Ureter (tissue), 1 donor: ENCODE measurements around the gene GAS2L2. TPM values are rescaled to one million over a fixed set of nuclear protein-coding genes. Genes with fewer than 3 reads are reported as not detected.

Source experiments
- DNase-seq: peaks from one replicate; pipeline ENCODE4 v3.0.0-alpha.2; 2020; ENCODE audit warnings: low spot score
- total RNA-seq: library from RNA; stranded (reverse); gene quantifications from one replicate; pipeline ENCODE4 v1.2.4, GENCODE V29; 2023
- donor health status: DM: yes; HTN: yes; CAD: no.

GAS2L2 gene
- total RNA-seq, 1 donor from 2014 or later = not detected

- DNase-seq = no peak
These were observed 57.4 kb downstream of the GAS2L2 start for GRCh38 chr17:35695613-35696012.

GRCh38 chr17:35694906-35695305 is 58.1 kb downstream of the GAS2L2 start:
- DNase-seq = no peak

Other genes starting within 250 kb of the GAS2L2 start
- 5.6 TPM for gene SLFN12L, start 215.6 kb downstream of the GAS2L2 start, total RNA-seq
- not detected for gene SLFN14, start 192.4 kb downstream of the GAS2L2 start, total RNA-seq
- gene PEX12, start 174.7 kb downstream of the GAS2L2 start, total RNA-seq = 7.9 TPM
- gene AP2B1, start 165.9 kb downstream of the GAS2L2 start, total RNA-seq = 164 TPM
- gene RASL10B, start 21.6 kb downstream of the GAS2L2 start, total RNA-seq = 2.7 TPM
- gene C17orf50, start 7.6 kb upstream of the GAS2L2 start, total RNA-seq = not detected
- gene MMP28, start 42.4 kb upstream of the GAS2L2 start, total RNA-seq = 23.5 TPM
- gene TAF15, start 56.2 kb upstream of the GAS2L2 start, total RNA-seq = 269 TPM
- 0.21 TPM for gene HEATR9, start 115.7 kb upstream of the GAS2L2 start, total RNA-seq
- gene CCL5, start 127.1 kb upstream of the GAS2L2 start, total RNA-seq = 12.1 TPM
- gene RDM1, start 177.5 kb upstream of the GAS2L2 start, total RNA-seq = 1.1 TPM
- gene LYZL6, start 190.5 kb upstream of the GAS2L2 start, total RNA-seq = not detected
- gene CCL16, start 228.3 kb upstream of the GAS2L2 start, total RNA-seq = 1.6 TPM
- 46.9 TPM for gene CCL14, start 233.5 kb upstream of the GAS2L2 start, total RNA-seq
- gene CCL15, start 248.3 kb upstream of the GAS2L2 start, total RNA-seq = 37.7 TPM